ENCODE data around the gene MAGT1. TPM values are rescaled to one million over a fixed set of nuclear protein-coding genes. Genes with fewer than 3 reads are reported as not detected.
"Not testable (repeated sequence)": the region's sequence is repeated elsewhere in the genome, so short reads cannot be mapped to it uniquely, and the experiment has no call there.

The MAGT1 gene
- total RNA-seq, 1 experiment from 2014 or later, result 37.1 TPM

- no peaks in the 10 kb centered on the region for H3K4me1 Mint-ChIP-seq
- H3K36me3 Mint-ChIP-seq, result no peaks in the 10 kb centered on the region
- POLR2A ChIA-PET, result no interaction called here
- TF ChIP-seq SOX15 (CRISPR knock-in tag; IDR thresholded peaks at IDR 0.05) (no peak), CREB1 (CRISPR knock-in tag; IDR thresholded peaks at IDR 0.05) (no peak), MYBL2 (CRISPR knock-in tag; IDR thresholded peaks at IDR 0.05) (no peak), GTF2I (CRISPR knock-in tag; conservative IDR thresholded peaks at IDR 0.05) (no peak), MXD4 (CRISPR knock-in tag; IDR thresholded peaks at IDR 0.05; ENCODE audit: borderline replicate concordance) (no peak), SP1 (CRISPR knock-in tag; conservative IDR thresholded peaks at IDR 0.05) (no peak), PREB (CRISPR knock-in tag; IDR thresholded peaks at IDR 0.05; ENCODE audit: borderline replicate concordance) (no peak)
- peaks cover 4% of the 10 kb centered on the region; the same call in 1 of the 2 replicates for H3K9me3 Mint-ChIP-seq
- no peaks in the 10 kb centered on the region for H3K27me3 Mint-ChIP-seq (ENCODE audit: low read depth)
- no peak for ATAC-seq
- no peak overlapping the region for H3K4me3 Mint-ChIP-seq
- no peak for DNase-seq (ENCODE audit: low spot score)
- no peak overlapping the region for H3K27ac Mint-ChIP-seq
- CTCF ChIA-PET, result no interaction called here
These were observed 27.6 kb upstream of the MAGT1 start for GRCh38 chrX:77922787-77923186.

GRCh38 chrX:77919370-77919769 is 24.1 kb upstream of the MAGT1 start:
- POLR2A ChIA-PET; H3K27me3 Mint-ChIP-seq (ENCODE audit: low read depth); H3K36me3 Mint-ChIP-seq; DNase-seq (ENCODE audit: low spot score); H3K4me1 Mint-ChIP-seq; ATAC-seq; H3K27ac Mint-ChIP-seq; H3K9me3 Mint-ChIP-seq; H3K4me3 Mint-ChIP-seq: not testable (repeated sequence)
- CTCF ChIA-PET, result interaction anchor here (1.6 kb wide), 1 partner anchor 20 kb away, joined by 3 read pairs; the partner anchor contains the start of gene COX7B

- no peaks in the 10 kb centered on the region for H3K4me1 Mint-ChIP-seq
- POLR2A ChIA-PET, result no interaction called here
- H3K27ac Mint-ChIP-seq, result no peak overlapping the region
- TF ChIP-seq GABPB1 (CRISPR knock-in tag; IDR thresholded peaks at IDR 0.05), result no peak
- no peak for TF ChIP-seq SMAD4 (CRISPR knock-in tag; IDR thresholded peaks at IDR 0.05)
- no peak for TF ChIP-seq ZMAT4 (CRISPR knock-in tag; IDR thresholded peaks at IDR 0.05)
- TF ChIP-seq ZNF532 (CRISPR knock-in tag; IDR thresholded peaks at IDR 0.05; ENCODE audit: borderline replicate concordance), result no peak
- TF ChIP-seq PREB (CRISPR knock-in tag; IDR thresholded peaks at IDR 0.05; ENCODE audit: borderline replicate concordance), result no peak
- no peak for TF ChIP-seq SOX15 (CRISPR knock-in tag; IDR thresholded peaks at IDR 0.05)
- TF ChIP-seq ZNF138 (CRISPR knock-in tag; conservative IDR thresholded peaks at IDR 0.05), result no peak
- no peak for TF ChIP-seq NR1H2 (CRISPR knock-in tag; IDR thresholded peaks at IDR 0.05)
- ATAC-seq, result no peak
- no peaks in the 10 kb centered on the region for H3K27me3 Mint-ChIP-seq (ENCODE audit: low read depth)
- no peak overlapping the region for H3K4me3 Mint-ChIP-seq
- CTCF ChIA-PET, result interaction anchor here (1.6 kb wide), 1 partner anchor 20 kb away, joined by 3 read pairs; the partner anchor contains the start of gene COX7B
- no peaks in the 10 kb centered on the region for H3K36me3 Mint-ChIP-seq
- peaks cover 4% of the 10 kb centered on the region; the same call in 1 of the 2 replicates for H3K9me3 Mint-ChIP-seq
- no peak for DNase-seq (ENCODE audit: low spot score)
These were observed 23.3 kb upstream of the MAGT1 start for GRCh38 chrX:77918568-77918967.

Data from WTC11 (cell line).